Measurements from ENCODE around the gene RBKS. TPM values are rescaled to one million over a fixed set of nuclear protein-coding genes. Genes with fewer than 3 reads are reported as not detected.

Gene RBKS
- 1 to 10 TPM; 2.1 to 2.9 TPM for total RNA-seq
- 4.7 TPM for polyA plus RNA-seq

DNA sequence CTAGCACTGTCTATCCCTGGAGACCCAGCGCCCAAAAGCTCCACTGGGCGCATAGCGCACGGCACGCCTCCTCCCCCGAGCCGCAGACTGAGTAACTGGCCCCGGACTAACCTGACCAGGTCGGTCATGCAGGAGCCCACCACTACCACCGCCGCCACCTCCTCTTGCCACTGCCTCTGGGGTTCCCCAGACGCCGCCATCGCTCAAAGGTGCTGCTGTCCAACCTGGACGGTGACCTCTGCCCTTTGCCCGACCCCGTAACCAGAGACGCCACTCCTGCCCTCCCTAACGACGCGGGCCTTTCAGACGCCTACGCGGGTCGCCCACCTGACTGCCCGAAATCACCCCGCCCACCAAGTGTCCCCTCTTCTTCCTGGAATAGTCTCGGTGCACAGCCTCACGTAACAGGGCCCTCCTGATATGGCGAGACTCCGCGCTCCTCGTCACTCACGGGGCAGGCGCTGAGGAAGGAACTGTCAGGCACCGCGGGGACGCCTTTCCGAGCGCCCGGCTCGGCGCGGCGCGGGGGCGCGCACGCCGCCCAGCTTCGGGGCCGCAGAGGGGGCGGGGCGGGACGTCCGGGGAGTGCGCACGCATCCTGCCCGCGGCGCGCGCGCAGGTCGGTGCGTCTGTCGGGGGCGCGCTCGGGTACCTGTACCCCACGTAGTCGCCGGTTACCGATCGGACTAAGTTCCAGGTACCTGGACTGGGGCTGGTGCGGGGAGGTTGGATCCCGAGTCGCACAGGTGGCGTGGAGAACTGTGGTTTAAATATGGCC lies at the start of gene RBKS, which contains the start of gene BABAM2:
TSS of gene RBKS (minus strand) at position 242 of the 778 bp plus-strand sequence. CDS start at position 200, 42 bp downstream.
TSS of gene BABAM2 (plus strand) at position 584 of the 778 bp plus-strand sequence. CDS start 3,828 bp downstream, outside the sequence.
- Histone ChIP-seq H3K4me1 (ENCODE audit: insufficient read depth, low read length) (peaks cover 38% of the 10 kb centered on the region), H3K36me3 (ENCODE audit: insufficient read depth, low read length) (no peaks in the 10 kb centered on the region), H3K27me3 (ENCODE audit: insufficient read depth, low read length, poor library complexity, severe bottlenecking) (no peaks in the 10 kb centered on the region), H3K4me3 (ENCODE audit: low read length) (peak within 1 kb of the TSS; percentile 99), H3K9me3 (ENCODE audit: low read length) (no peaks in the 10 kb centered on the region), H3K27ac (ENCODE audit: low read depth, low read length) (peak within 1 kb of the TSS; percentile 100)
- H3K4me3 Mint-ChIP-seq, result peak within 1 kb of the TSS; percentile 93 to 99 (median 98)
- ChIA-PET POLR2A (interaction anchor here (0.5 to 1.6 kb wide), 3 partner anchors 30 to 518 kb away, joined by 3 to 7 read pairs (median 3); no protein-coding TSS in a partner anchor), CTCF (no interaction called here)
- peak within 1 kb of the TSS; percentile 100 for H3K27ac Mint-ChIP-seq
- peaks cover 3 to 29% (median 15%) of the 10 kb centered on the region in 3 donors for H3K36me3 Mint-ChIP-seq
- DNase-seq, result peak; percentile 85 to 94 (median 92)
- H3K9me3 Mint-ChIP-seq, result peaks cover 0 to 4% (median 2%) of the 10 kb centered on the region in 5 donors
- peaks cover 4 to 13% of the 10 kb centered on the region in 2 donors for H3K27me3 Mint-ChIP-seq
- peaks cover 46 to 69% (median 56%) of the 10 kb centered on the region in 3 donors for H3K4me1 Mint-ChIP-seq

DNA sequence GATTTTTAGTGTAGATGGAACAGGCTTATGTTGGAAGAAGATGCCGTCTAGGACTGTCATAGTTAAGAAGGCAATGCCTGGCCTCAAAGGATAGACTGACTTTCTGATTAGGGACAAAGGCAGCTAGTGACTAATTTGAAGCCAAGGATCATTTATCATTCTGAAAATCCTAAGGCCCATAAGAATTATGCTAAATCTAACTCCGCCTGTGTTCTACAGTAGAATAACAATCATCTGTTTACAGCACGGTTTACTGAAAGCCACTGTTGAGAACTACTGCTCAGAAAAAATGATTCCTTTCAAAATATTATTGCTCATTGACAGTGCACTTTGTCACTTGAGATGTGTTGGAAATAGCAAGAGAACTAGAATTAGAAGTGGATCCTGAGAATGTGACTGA lies 44.8 kb upstream of the RBKS start:
- no peaks in the 10 kb centered on the region for H3K9me3 Mint-ChIP-seq
- H3K4me3 Mint-ChIP-seq, result no peak overlapping the region
- Histone ChIP-seq H3K9me3 (ENCODE audit: low read length) (no peaks in the 10 kb centered on the region), H3K4me1 (ENCODE audit: insufficient read depth, low read length) (no peaks in the 10 kb centered on the region), H3K36me3 (ENCODE audit: insufficient read depth, low read length) (no peaks in the 10 kb centered on the region), H3K27ac (ENCODE audit: low read depth, low read length) (no peak overlapping the region), H3K4me3 (ENCODE audit: low read length) (no peak overlapping the region), H3K27me3 (ENCODE audit: insufficient read depth, low read length, poor library complexity, severe bottlenecking) (no peaks in the 10 kb centered on the region)
- ChIA-PET POLR2A (no interaction called here), CTCF (no interaction called here)
- H3K27ac Mint-ChIP-seq, result peak overlapping the region in 2 of 8 donors; percentile 18 to 46
- peaks cover 16 to 25% (median 17%) of the 10 kb centered on the region in 3 donors for H3K4me1 Mint-ChIP-seq
- no peaks in the 10 kb centered on the region for H3K27me3 Mint-ChIP-seq
- peaks cover 11 to 43% (median 27%) of the 10 kb centered on the region in 3 donors for H3K36me3 Mint-ChIP-seq
- no peak for DNase-seq

DNA sequence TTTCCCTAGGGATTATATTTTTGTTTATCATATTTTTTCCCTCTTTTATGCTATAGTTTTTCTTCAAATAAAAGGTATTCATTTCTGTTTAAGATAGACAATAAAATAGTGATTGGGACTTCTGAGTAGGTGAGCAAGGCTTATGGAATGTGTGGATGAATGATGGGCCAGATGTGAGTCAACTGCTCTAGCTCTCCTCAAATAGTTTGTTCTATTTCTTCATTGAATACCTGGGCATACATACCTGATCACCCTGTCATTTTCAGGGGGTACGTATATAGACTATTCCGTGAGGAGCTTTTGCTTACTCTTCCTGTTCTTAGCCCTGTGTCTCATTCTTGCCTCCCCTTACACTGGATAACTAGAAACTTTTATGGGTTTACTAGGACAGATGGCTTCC lies 42.2 kb upstream of the RBKS start:
- POLR2A ChIA-PET, result no interaction called here
- H3K4me3 Mint-ChIP-seq, result no peak overlapping the region
- no peaks in the 10 kb centered on the region for H3K4me1 ChIP-seq (ENCODE audit: insufficient read depth, low read length)

DNA sequence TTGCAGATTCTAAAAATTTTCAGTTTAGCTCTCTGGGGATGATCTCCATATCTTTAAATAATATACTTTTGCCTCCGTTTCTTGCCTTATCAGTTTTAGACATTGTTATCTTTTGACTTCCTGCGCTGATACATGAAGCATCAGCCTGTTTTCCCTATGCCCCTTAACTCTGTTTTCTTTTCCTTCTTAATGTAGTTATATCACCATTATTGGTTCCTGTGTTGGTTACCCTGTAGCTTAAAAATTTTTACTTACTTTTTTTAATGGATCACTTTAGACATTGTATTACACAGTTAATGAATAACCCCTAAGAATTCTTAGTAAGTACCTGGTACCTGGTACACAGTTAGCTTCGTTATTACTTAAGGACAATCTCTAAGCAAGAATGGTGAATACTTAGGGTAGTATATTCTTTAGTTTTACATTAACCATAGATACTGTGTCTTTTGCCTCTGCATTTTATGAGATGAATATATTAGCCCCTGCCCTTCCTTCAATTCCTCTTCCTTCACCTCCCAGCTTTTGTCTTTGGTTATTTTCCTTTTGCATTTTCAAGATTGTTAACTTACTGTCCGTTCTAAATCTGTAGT lies 41.3 kb upstream of the RBKS start:
- ChIA-PET POLR2A (no interaction called here), CTCF (no interaction called here)
- DNase-seq, result no peak
- H3K4me3 Mint-ChIP-seq, result no peak overlapping the region
- H3K27ac ChIP-seq (ENCODE audit: low read depth, low read length), result no peak overlapping the region
- H3K4me1 ChIP-seq (ENCODE audit: insufficient read depth, low read length), result no peaks in the 10 kb centered on the region
- no peak overlapping the region for H3K4me3 ChIP-seq (ENCODE audit: low read length)
- peak overlapping the region in 4 of 8 donors; percentile 4 to 47 (median 27) for H3K27ac Mint-ChIP-seq
- H3K36me3 ChIP-seq (ENCODE audit: insufficient read depth, low read length), result no peaks in the 10 kb centered on the region
- H3K4me1 Mint-ChIP-seq, result peaks cover 8 to 19% (median 13%) of the 10 kb centered on the region in 3 donors
- H3K27me3 Mint-ChIP-seq, result no peaks in the 10 kb centered on the region
- no peaks in the 10 kb centered on the region for H3K9me3 Mint-ChIP-seq
- no peaks in the 10 kb centered on the region for H3K9me3 ChIP-seq (ENCODE audit: low read length)
- peaks cover 14 to 45% (median 32%) of the 10 kb centered on the region in 3 donors for H3K36me3 Mint-ChIP-seq
- no peaks in the 10 kb centered on the region for H3K27me3 ChIP-seq (ENCODE audit: insufficient read depth, low read length, poor library complexity, severe bottlenecking)

More for the DNA sequence above, 42.2 kb upstream of the RBKS start:
- Histone ChIP-seq H3K36me3 (ENCODE audit: insufficient read depth, low read length) (no peaks in the 10 kb centered on the region), H3K27me3 (ENCODE audit: insufficient read depth, low read length, poor library complexity, severe bottlenecking) (no peaks in the 10 kb centered on the region), H3K4me3 (ENCODE audit: low read length) (no peak overlapping the region), H3K9me3 (ENCODE audit: low read length) (no peaks in the 10 kb centered on the region), H3K27ac (ENCODE audit: low read depth, low read length) (no peak overlapping the region)
- Mint-ChIP-seq H3K36me3 (peaks cover 16 to 44% (median 27%) of the 10 kb centered on the region in 3 donors), H3K27ac (peak overlapping the region in 2 of 8 donors; percentile 3 to 10), H3K4me1 (peaks cover 9 to 17% (median 13%) of the 10 kb centered on the region in 3 donors), H3K9me3 (no peaks in the 10 kb centered on the region), H3K27me3 (no peaks in the 10 kb centered on the region)
- no peak for DNase-seq
- CTCF ChIA-PET, result no interaction called here

DNA sequence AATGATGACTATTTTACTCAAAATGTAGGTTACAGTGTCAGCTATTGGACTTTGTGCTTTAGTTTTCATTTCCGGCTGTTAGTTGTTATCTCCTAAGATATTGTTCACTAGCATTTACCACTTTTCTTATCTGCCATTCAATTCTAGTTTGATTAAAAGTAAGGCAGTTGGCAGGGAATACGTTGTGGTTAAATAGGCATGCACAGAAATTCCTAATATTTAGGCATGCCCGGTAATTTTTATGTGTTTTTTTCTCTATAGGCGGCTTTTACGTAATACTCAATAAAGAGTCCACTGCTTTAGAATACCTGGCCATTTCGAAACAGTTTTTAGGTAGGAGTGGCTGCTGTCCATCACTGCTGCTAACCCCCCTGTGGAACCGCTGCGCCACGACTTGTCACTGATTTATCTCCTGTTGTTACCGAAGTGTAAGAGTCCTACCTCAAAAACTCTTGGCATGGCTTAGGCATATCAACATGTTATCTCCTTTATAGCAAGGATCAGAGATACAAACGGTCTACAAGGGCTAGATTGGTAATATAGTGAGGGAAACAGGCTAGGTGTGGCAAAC lies 39.8 kb upstream of the RBKS start:
- no peak for DNase-seq
- no peaks in the 10 kb centered on the region for H3K27me3 Mint-ChIP-seq
- H3K27ac Mint-ChIP-seq, result peak overlapping the region in 1 of 8 donors; percentile 44
- no peaks in the 10 kb centered on the region for H3K9me3 Mint-ChIP-seq
- ChIA-PET CTCF (no interaction called here), POLR2A (no interaction called here)
- Histone ChIP-seq H3K4me1 (ENCODE audit: insufficient read depth, low read length) (no peaks in the 10 kb centered on the region), H3K27ac (ENCODE audit: low read depth, low read length) (no peak overlapping the region), H3K9me3 (ENCODE audit: low read length) (no peaks in the 10 kb centered on the region), H3K4me3 (ENCODE audit: low read length) (no peak overlapping the region), H3K27me3 (ENCODE audit: insufficient read depth, low read length, poor library complexity, severe bottlenecking) (no peaks in the 10 kb centered on the region), H3K36me3 (ENCODE audit: insufficient read depth, low read length) (no peaks in the 10 kb centered on the region)
- H3K4me1 Mint-ChIP-seq, result peaks cover 22 to 32% (median 23%) of the 10 kb centered on the region in 3 donors
- peaks cover 14 to 41% (median 37%) of the 10 kb centered on the region in 3 donors for H3K36me3 Mint-ChIP-seq
- H3K4me3 Mint-ChIP-seq, result no peak overlapping the region

DNA sequence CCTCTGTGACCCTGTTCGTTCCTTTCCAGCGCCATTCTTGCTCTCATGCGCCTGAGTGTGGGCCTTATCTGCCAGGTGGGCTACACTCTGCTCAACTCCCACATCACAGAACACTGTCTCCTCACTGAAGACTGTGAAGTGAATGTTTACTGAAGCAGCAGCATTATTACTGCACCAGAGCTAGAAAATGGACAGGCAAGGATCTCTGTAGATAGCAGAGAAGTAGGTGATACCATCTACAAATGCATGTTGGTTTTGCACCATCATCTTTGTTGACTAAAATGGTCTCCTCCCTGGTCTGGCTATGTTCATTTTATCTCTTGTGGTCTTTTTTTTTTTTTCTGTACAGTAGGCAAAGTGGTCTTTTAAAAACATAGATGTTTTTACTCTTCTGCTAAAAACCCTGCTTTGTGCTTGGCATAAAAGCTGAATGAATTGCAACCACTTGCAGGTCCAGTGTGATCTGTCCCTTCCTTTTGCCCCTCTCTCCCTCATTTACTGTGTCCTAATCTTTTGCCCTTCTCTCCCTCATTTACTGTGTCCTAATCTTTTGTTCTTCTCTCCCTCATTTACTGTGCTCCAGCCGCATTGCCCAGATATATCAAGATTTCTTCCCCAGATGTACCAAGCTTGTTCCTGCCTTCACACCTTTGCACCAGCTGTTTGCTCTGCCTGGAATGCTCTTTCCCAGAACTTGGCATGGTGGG lies 35.7 kb upstream of the RBKS start:
- H3K9me3 Mint-ChIP-seq, result no peaks in the 10 kb centered on the region
- peak overlapping the region in 7 of 8 donors; percentile 14 to 85 (median 63) for H3K27ac Mint-ChIP-seq
- H3K4me1 ChIP-seq (ENCODE audit: insufficient read depth, low read length), result peaks cover 5% of the 10 kb centered on the region
- POLR2A ChIA-PET, result no interaction called here
- H3K9me3 ChIP-seq (ENCODE audit: low read length), result no peaks in the 10 kb centered on the region
- H3K27me3 ChIP-seq (ENCODE audit: insufficient read depth, low read length, poor library complexity, severe bottlenecking), result no peaks in the 10 kb centered on the region
- peaks cover 14 to 23% (median 21%) of the 10 kb centered on the region in 3 donors for H3K36me3 Mint-ChIP-seq
- no peaks in the 10 kb centered on the region for H3K36me3 ChIP-seq (ENCODE audit: insufficient read depth, low read length)
- no peak overlapping the region for H3K4me3 Mint-ChIP-seq
- H3K27ac ChIP-seq (ENCODE audit: low read depth, low read length), result no peak overlapping the region
- no peak overlapping the region for H3K4me3 ChIP-seq (ENCODE audit: low read length)
- DNase-seq, result no peak
- H3K27me3 Mint-ChIP-seq, result no peaks in the 10 kb centered on the region
- H3K4me1 Mint-ChIP-seq, result peaks cover 16 to 36% (median 25%) of the 10 kb centered on the region in 3 donors
- CTCF ChIA-PET, result no interaction called here

DNA sequence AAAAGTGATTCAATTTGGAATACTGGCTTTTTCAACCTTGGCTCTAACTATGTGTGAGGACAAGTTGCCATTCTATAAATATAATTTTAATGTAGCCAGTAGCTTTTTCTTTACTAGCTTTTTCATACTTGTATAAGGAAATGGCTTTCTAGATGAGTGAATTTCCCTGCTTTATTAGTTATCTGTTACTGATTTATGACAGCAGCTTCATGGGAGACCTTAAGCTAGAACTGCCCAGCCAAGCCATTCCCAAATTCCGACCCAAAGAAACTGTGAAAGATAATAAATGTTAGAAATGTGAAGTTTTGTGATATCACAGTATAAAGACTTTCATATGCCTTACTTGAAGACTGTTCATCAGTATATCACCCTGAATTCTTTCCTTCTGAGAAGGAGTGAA lies 32.7 kb upstream of the RBKS start:
- Mint-ChIP-seq H3K36me3 (peaks cover 9 to 13% (median 12%) of the 10 kb centered on the region in 3 donors), H3K27me3 (no peaks in the 10 kb centered on the region), H3K4me1 (peaks cover 29 to 64% (median 38%) of the 10 kb centered on the region in 3 donors), H3K27ac (peak overlapping the region in 4 of 8 donors; percentile 17 to 60 (median 32)), H3K4me3 (no peak overlapping the region), H3K9me3 (no peaks in the 10 kb centered on the region)
- H3K36me3 ChIP-seq (ENCODE audit: insufficient read depth, low read length), result no peaks in the 10 kb centered on the region
- peaks cover 21% of the 10 kb centered on the region for H3K4me1 ChIP-seq (ENCODE audit: insufficient read depth, low read length)
- POLR2A ChIA-PET, result no interaction called here
- DNase-seq, result no peak
- no peaks in the 10 kb centered on the region for H3K27me3 ChIP-seq (ENCODE audit: insufficient read depth, low read length, poor library complexity, severe bottlenecking)
- CTCF ChIA-PET, result no interaction called here
- H3K9me3 ChIP-seq (ENCODE audit: low read length), result no peaks in the 10 kb centered on the region
- no peak overlapping the region for H3K27ac ChIP-seq (ENCODE audit: low read depth, low read length)
- H3K4me3 ChIP-seq (ENCODE audit: low read length), result no peak overlapping the region

All from CD8-positive, alpha-beta memory T cell (primary cell).